SJSA1 (cell line): ENCODE results near the gene EML6. TPM values are rescaled to one million over a fixed set of nuclear protein-coding genes. Genes with fewer than 3 reads are reported as not detected.

Experiments used
- DNase-seq, 2 experiments: peaks; one replicate each; pipeline ENCODE4 v3.0.0-alpha.2; 2015 to 2020; ENCODE audit warnings: low spot score in 2 of 2, low read depth in 1 of 2
- H3K27ac ChIP-seq: fragments of 250-450 bp; sonication (Bioruptor Pico); 2 replicates; pipeline ENCODE4 v1.5.1; 2020; ENCODE audit warnings: mild to moderate bottlenecking, moderate library complexity
- H3K27me3 ChIP-seq: fragments of 250-450 bp; sonication (Bioruptor Pico); replicated peaks from 2 replicates; pipeline ENCODE4 v1.5.1; 2020; ENCODE audit warnings: mild to moderate bottlenecking, moderate library complexity
- H3K36me3 ChIP-seq: fragments of 250-450 bp; sonication (Bioruptor Pico); 2 replicates; pipeline ENCODE4 v1.5.1; 2020; ENCODE audit warnings: mild to moderate bottlenecking
- H3K4me1 ChIP-seq: fragments of 250-450 bp; sonication (Bioruptor Pico); replicated peaks from 2 replicates; pipeline ENCODE4 v1.6.1; 2021; ENCODE audit warnings: mild to moderate bottlenecking
- H3K4me3 ChIP-seq: fragments of 250-450 bp; sonication (Bioruptor Pico); 2 replicates; pipeline ENCODE4 v1.5.1; 2020; ENCODE audit warnings: mild to moderate bottlenecking
- H3K9me3 ChIP-seq: fragments of 250-450 bp; sonication (Bioruptor Pico); replicated peaks from 2 replicates; pipeline ENCODE4 v1.5.1; 2020; ENCODE audit warnings: mild to moderate bottlenecking
- total RNA-seq: library from RNA; depleted of rRNA; stranded (reverse); fragments of >200 nt; shearing (Covaris generic); gene quantifications from 2 replicates; pipeline ENCODE4 v1.2.3, GENCODE V29; 2014

Gene EML6
- total RNA-seq, 1 experiment from 2014 or later: 1.3 TPM

DNA sequence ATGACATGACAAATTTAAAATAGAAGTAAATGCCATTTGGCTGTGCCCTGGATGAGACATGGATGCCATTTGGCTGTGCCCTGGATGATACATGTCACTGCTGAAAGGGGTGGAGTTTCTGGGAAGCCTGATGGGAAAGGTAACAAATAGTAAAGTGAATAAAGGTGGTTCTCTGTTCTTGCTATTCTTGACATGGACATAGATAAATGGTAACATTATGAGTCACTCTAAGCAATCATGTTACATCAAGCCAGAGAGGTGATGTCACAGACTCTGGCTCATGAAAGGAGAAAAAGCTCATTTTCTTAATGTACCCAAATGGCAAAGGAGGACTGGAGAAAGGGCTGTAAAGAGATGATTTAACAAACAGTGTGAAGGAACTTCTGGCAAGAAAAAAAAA lies 86.4 kb downstream of the EML6 start:
- Histone ChIP-seq H3K27ac (no peak overlapping the region), H3K4me3 (no peak overlapping the region), H3K4me1 (no peaks in the 10 kb centered on the region), H3K27me3 (no peaks in the 10 kb centered on the region), H3K9me3 (no peaks in the 10 kb centered on the region), H3K36me3 (no peaks in the 10 kb centered on the region)
- DNase-seq: peak in 1 of 2 experiments; percentile 3

DNA sequence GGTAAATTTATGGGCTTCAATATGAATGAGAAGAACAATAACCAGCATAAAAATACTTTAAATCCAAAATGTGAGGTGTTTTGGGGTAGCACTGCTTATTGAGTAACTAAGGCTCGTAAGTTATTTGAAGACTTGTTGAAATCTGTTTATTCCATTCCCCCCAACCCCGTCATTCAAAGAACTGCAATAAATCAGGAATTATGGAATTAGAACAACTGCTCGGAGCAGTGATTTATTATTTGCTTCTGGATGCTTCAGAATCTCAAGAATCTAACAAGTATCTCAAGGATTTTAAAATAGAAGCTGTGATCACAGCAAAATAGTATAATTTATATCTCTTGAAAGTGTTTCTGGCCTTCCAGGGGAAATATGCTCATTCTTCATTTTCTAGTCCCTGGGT lies 86.8 kb downstream of the EML6 start:
- Histone ChIP-seq H3K9me3 (no peaks in the 10 kb centered on the region), H3K4me1 (no peaks in the 10 kb centered on the region), H3K27ac (no peak overlapping the region), H3K36me3 (no peaks in the 10 kb centered on the region), H3K4me3 (no peak overlapping the region), H3K27me3 (no peaks in the 10 kb centered on the region)
- no peak for DNase-seq

DNA sequence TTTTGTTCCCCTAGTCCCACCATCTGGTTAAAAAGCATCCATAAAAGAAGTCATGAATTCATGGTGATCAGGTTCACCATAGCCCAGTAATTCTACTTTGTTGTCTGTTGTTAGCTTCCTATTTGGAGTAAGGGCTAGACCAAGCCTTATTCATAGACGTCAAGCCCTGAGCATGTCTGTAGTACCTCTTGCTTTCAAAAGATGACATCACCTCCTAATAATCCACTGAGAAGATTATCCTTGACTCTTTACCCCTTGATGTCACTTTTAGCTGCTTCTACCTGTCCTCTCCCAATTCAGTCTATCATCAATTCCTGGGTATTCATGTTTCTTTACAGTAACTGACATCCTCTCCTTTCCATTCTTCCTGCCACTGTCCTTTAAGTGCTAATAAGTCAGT lies 90.1 kb downstream of the EML6 start:
- H3K27ac ChIP-seq: no peak overlapping the region
- H3K4me3 ChIP-seq: no peak overlapping the region
- H3K9me3 ChIP-seq: no peaks in the 10 kb centered on the region
- H3K4me1 ChIP-seq: no peaks in the 10 kb centered on the region
- H3K36me3 ChIP-seq: no peaks in the 10 kb centered on the region
- no peak for DNase-seq
- H3K27me3 ChIP-seq: no peaks in the 10 kb centered on the region

DNA sequence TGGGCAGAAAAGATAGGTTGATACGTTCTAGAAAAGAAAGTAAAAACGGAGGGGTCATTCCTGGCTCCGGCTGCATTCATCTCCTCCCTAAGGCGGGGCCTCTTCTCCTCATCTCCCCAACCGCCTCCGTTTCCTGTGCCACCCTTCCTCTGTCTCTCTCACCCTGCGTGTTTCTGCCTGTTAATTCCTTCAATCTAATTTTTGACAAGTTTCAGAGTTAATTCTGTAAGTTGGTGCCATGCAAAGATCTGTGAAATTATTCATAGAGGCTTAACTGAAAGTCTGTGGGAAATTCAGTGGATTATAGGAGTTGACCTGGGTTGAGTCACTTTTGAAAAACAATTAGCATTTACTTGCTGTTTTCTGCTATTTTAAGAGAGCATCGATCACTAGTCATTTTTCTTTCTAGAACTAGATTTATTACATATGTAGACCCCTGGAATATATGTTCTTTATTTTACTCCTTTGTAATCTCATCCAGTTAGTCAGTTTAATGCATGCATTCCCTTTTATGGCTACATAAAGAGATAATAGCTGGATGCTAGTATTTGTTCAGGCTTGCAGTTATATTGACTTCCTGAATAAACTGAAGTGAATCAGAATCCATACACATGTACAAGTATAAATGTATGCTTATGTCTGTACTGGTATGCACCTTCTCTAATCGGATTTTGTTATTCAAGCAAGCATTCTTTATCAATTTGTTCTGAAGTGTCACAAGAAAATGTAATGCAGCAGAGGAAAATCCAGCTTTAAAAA lies 91.1 kb downstream of the EML6 start:
- H3K4me3 ChIP-seq: no peak overlapping the region
- H3K4me1 ChIP-seq: no peaks in the 10 kb centered on the region
- no peaks in the 10 kb centered on the region for H3K36me3 ChIP-seq
- H3K9me3 ChIP-seq: no peaks in the 10 kb centered on the region
- no peaks in the 10 kb centered on the region for H3K27me3 ChIP-seq
- H3K27ac ChIP-seq: no peak overlapping the region
- no peak for DNase-seq

DNA sequence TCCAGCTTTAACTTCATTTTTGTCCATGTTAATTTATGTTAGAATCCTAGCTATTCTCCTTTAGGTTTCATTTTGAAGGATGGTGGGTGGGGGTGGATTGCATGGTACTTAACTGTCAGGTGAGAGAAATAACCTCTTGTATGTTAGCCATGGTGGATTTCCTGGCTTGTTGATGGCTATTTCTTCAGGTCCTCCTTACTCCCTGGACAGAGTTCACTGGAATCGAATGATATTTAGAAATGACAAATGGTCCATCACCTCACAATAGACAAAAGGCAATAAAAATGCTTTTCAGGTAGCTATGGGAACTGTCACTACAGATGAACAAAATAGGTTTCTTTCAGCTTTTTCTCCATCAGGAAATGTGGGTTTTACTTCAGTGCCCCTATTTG lies 91.7 kb downstream of the EML6 start:
- H3K27ac ChIP-seq: no peak overlapping the region
- no peaks in the 10 kb centered on the region for H3K9me3 ChIP-seq
- DNase-seq: no peak
- no peak overlapping the region for H3K4me3 ChIP-seq
- H3K27me3 ChIP-seq: no peaks in the 10 kb centered on the region
- H3K36me3 ChIP-seq: no peaks in the 10 kb centered on the region
- no peaks in the 10 kb centered on the region for H3K4me1 ChIP-seq

DNA sequence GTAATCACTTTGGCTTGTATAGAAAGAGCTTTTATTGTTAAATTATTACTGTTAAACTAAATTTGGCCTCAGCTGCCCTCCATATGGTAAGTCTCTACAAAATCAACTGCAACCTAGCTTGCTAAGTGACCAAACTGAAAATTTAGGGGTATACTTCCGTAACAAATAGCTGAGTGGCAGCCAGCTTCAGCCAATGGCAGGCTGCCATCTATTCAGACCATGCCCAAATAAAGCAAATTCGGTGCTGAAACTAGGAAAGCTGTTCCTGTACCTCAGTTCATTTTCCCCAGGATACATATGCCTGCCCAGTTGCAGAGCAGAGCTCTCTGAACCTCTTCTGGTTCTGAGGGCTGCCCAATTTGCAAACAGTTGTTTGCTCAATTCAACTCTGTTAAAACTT lies 94.8 kb downstream of the EML6 start:
- no peaks in the 10 kb centered on the region for H3K9me3 ChIP-seq
- H3K4me3 ChIP-seq: no peak overlapping the region
- H3K27me3 ChIP-seq: peaks cover 8% of the 10 kb centered on the region; the same call in 1 of the 2 replicates
- no peaks in the 10 kb centered on the region for H3K36me3 ChIP-seq
- no peak for DNase-seq
- H3K27ac ChIP-seq: no peak overlapping the region
- no peaks in the 10 kb centered on the region for H3K4me1 ChIP-seq

DNA sequence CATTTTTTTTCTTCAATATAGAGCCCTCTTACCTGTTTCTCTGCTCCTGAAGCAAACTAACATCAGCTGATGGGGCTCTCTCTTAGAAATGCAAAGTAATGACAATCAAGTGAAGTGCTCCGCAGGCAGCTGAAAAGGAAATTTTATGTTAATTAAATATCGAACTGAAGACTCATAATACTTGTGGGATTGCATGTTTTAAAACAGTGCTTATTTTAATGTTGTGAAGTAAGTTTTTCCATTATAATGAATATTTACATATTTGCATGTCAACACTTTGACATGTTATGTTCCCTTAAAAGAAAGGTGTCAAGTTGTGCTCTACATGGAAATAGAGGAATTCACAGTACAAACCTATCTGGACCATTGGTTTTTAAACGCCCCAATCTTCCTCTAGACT lies 97.1 kb downstream of the EML6 start:
- no peak for DNase-seq
- Histone ChIP-seq H3K9me3 (no peaks in the 10 kb centered on the region), H3K4me1 (no peaks in the 10 kb centered on the region), H3K27me3 (peaks cover 20% of the 10 kb centered on the region), H3K4me3 (no peak overlapping the region), H3K27ac (no peak overlapping the region), H3K36me3 (no peaks in the 10 kb centered on the region)

DNA sequence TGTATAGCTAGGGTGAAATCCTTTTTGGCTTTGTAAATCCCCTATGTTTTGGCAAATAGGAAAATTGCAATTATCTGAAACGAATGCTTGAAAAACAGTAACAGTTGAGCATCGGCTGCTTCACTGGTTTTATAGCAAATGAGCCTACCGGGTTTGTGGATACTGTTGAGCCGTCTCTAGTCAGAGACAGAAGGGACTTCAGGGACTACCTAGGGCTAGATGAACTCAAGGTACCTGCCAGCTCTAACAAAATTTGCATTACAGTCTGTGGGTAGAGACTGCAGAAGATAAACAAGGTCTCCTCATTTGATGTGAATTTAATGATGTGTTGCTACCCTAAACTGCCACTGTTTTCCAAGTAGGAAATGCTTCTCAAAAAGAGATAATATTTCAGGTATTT lies 101.1 kb downstream of the EML6 start:
- H3K27ac ChIP-seq: no peak overlapping the region
- no peaks in the 10 kb centered on the region for H3K9me3 ChIP-seq
- peaks cover 20% of the 10 kb centered on the region for H3K27me3 ChIP-seq

DNA sequence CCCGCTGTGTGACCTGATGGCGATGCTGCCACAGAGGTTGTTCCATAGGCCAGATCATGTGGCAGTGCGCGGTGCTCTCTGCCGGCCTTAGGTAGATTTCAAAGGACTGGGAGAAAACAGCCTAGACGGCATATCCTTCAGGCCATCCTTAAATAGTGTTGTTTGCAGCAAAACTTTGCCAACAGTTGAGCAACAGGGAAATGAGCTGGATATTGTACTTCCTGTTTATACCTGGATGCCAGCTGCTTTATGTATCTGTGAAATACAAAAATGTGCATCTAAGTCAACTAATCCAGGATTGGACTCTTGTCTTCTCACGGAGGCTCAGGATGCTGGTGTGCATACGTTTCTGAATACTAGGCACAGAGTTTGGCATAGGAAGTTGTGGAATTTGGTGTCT lies 107.1 kb downstream of the EML6 start:
- no peaks in the 10 kb centered on the region; the same call in 1 of the 2 replicates for H3K4me1 ChIP-seq
- DNase-seq: no peak
- no peak overlapping the region for H3K27ac ChIP-seq
- no peaks in the 10 kb centered on the region for H3K27me3 ChIP-seq
- no peaks in the 10 kb centered on the region for H3K9me3 ChIP-seq
- no peak overlapping the region for H3K4me3 ChIP-seq
- H3K36me3 ChIP-seq: no peaks in the 10 kb centered on the region

More for the DNA sequence above, 101.1 kb downstream of the EML6 start:
- H3K4me3 ChIP-seq: no peak overlapping the region
- no peak for DNase-seq
- no peaks in the 10 kb centered on the region for H3K36me3 ChIP-seq
- H3K4me1 ChIP-seq: no peaks in the 10 kb centered on the region

DNA sequence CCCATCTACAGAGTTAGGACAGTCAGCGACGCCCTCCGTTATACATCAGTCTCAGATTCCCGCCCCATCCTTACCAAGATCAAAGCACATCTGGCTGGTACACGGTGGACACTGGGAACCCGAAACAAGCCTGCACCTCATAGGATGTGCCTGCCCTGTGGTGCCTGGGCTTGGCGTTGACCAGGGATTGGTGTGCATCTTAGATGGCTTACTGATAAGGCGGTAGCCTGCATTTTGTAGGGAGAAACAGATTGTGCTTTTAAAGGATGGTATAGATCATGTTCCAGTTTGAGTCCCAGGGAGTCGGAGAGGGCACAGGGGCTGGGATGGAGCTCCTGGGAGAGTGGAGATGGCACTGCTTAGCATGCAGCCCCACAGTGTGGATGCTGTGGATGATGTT lies 108.0 kb downstream of the EML6 start:
- Histone ChIP-seq H3K4me1 (peaks cover 9% of the 10 kb centered on the region), H3K4me3 (no peak overlapping the region)

DNA sequence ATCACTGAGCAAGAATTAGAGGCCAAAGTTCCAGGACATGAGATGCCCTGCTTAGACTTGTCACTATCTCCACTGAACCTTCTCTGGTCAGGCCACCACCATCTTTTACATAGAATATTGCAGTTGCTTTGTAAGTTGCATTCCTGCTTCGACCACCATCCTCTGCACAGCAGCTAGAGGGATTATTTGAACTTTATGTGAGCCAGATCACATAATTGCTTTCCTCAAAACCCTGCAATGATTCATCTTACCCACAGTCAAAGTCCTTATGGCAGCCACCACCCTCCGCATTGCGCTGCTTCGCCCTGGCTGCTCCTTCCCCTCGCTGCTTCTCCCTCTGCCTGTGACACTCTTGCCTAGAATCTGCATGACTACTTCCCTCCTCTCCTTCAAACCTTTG lies 111.3 kb downstream of the EML6 start:
- H3K27me3 ChIP-seq: no peaks in the 10 kb centered on the region
- H3K4me3 ChIP-seq: no peak overlapping the region
- no peak for DNase-seq
- no peaks in the 10 kb centered on the region for H3K36me3 ChIP-seq
- H3K4me1 ChIP-seq: peaks cover 19% of the 10 kb centered on the region
- H3K9me3 ChIP-seq: no peaks in the 10 kb centered on the region
- H3K27ac ChIP-seq: no peak overlapping the region

More for the DNA sequence above, 108.0 kb downstream of the EML6 start:
- DNase-seq: no peak
- Histone ChIP-seq H3K9me3 (no peaks in the 10 kb centered on the region), H3K36me3 (no peaks in the 10 kb centered on the region), H3K27me3 (no peaks in the 10 kb centered on the region), H3K27ac (no peak overlapping the region)

DNA sequence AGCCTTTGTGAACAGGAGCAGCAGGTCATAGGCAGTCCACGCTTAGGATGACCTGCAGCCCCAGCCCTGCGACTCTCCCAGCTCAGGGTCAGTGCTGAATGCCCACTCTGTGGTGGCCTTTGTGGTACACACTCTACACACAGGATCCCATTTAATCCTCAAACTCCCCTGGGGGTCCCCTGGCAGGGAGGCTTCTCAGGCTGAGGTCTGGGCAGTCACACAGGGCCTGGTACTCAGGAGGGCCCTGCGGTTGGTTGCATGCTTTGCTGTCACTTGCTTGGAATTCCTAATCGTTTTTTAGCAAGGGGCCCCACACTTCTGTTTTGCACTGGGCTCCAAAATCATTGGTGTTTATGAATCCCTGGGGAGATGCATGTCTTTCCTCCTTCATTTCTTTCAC lies 113.0 kb downstream of the EML6 start:
- H3K27me3 ChIP-seq: no peaks in the 10 kb centered on the region
- H3K4me1 ChIP-seq: peaks cover 19% of the 10 kb centered on the region
- no peak overlapping the region for H3K27ac ChIP-seq
- no peak overlapping the region for H3K4me3 ChIP-seq
- peak; percentile 50 to 62 for DNase-seq
- H3K9me3 ChIP-seq: no peaks in the 10 kb centered on the region
- no peaks in the 10 kb centered on the region for H3K36me3 ChIP-seq

DNA sequence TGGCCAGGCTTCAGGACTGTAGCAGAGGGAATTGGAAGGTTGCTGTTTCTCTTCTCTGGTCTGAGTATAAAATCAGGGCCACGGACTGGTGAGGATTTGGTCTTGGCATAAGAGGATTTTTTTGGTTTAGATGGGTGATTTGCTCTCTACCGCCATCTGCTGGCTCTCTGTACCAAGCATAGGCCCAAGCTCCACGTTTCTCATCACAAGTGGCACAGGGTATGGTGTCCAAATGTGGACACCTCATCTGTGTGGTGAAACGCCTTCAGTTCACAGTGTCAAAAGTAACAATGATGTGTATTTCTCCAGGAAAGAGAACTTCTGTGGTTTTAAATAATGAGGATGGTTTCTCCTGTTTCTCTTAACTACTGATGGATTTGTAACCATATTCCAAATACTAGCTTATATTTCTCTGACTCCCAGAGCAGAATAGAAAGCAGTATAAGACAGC lies 115.1 kb downstream of the EML6 start:
- Histone ChIP-seq H3K4me1 (peaks cover 19% of the 10 kb centered on the region), H3K27me3 (no peaks in the 10 kb centered on the region), H3K9me3 (no peaks in the 10 kb centered on the region), H3K4me3 (no peak overlapping the region), H3K27ac (no peak overlapping the region), H3K36me3 (no peaks in the 10 kb centered on the region)
- DNase-seq: peak; percentile 51 to 58

DNA sequence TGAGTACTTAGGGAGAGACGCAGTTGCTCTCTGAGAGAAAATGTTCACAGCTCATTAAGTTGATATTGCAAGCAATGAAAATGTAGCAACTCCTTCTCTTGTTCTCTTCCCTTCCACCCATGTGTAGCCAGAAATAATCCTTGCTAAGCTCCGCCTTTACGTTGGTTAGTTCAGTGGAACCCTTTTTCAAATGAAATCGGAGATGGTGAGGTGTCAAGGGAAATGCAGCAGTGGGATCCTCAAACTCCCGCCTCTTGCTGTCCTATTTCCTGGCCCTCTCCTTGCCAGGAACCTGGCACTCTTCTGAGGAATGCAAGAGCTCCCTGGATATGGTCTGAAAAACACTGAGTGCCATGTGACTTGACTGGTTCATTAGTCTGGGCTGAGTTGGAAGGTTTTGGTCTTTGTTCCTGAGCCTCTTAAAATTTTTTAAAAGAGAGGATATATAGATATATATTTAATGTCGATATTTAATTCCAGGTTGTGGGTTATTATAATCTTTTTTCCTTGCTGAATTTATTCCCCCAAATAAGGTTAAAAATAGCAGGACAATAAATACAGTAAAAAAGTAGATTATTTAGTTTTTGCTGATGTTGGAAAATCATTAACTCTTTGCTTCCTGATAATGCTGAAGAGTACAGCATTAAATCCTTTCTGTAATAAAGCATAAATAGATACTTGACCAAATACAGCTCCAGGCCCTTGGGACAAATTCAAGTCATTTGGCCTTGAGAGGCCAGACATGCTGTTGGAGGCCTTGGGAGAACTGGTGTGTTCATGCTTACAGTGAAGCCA lies 116.2 kb downstream of the EML6 start:
- H3K27ac ChIP-seq: no peak overlapping the region
- no peak for DNase-seq
- no peak overlapping the region for H3K4me3 ChIP-seq
- H3K9me3 ChIP-seq: no peaks in the 10 kb centered on the region
- peaks cover 19% of the 10 kb centered on the region for H3K4me1 ChIP-seq
- H3K27me3 ChIP-seq: no peaks in the 10 kb centered on the region
- H3K36me3 ChIP-seq: no peaks in the 10 kb centered on the region
